GM19438 (cell line): ENCODE results near the gene RALGAPB.
A peak's percentile ranks its signal among the peaks of the same experiment; 100 is the strongest.
"Not testable (repeated sequence)": the region's sequence is repeated elsewhere in the genome, so short reads cannot be mapped to it uniquely, and the experiment has no call there.

Experiments
- ATAC-seq: cut with Tn5 transposase; IDR thresholded peaks from one replicate; pipeline ENCODE4 v1.9.1; 2021; ENCODE audit warnings: low read depth; ENCODE audit not compliant: unreplicated experiment

RALGAPB gene

GRCh38 chr20:38472513-38473366, at the start of gene RALGAPB:
TSS of gene RALGAPB (plus strand) at chr20:38472843. CDS start at chr20:38488433, 15,590 bp downstream.
- ATAC-seq = peak; percentile 93

- no peak for ATAC-seq
Measured at GRCh38 chr20:38423541-38423940, 49.1 kb upstream of the RALGAPB start.

- ATAC-seq = no peak
Measured at GRCh38 chr20:38424401-38424800, 48.2 kb upstream of the RALGAPB start.

- ATAC-seq = no peak
Measured at GRCh38 chr20:38426006-38426897, 46.4 kb upstream of the RALGAPB start.

- no peak for ATAC-seq
Measured at GRCh38 chr20:38427655-38428023, 45.0 kb upstream of the RALGAPB start.

- ATAC-seq = no peak
Measured at GRCh38 chr20:38428800-38429199, 43.8 kb upstream of the RALGAPB start.

GRCh38 chr20:38429301-38429700, 43.3 kb upstream of the RALGAPB start:
- no peak for ATAC-seq

GRCh38 chr20:38430679-38431325, 41.8 kb upstream of the RALGAPB start:
- ATAC-seq = no peak

- ATAC-seq = no peak
Measured at GRCh38 chr20:38432292-38432691, 40.4 kb upstream of the RALGAPB start.

- ATAC-seq = not testable (repeated sequence)
Measured at GRCh38 chr20:38432870-38433269, 39.8 kb upstream of the RALGAPB start.

GRCh38 chr20:38433304-38433972, 39.2 kb upstream of the RALGAPB start:
- no peak for ATAC-seq

- ATAC-seq = no peak
Measured at GRCh38 chr20:38434301-38434741, 38.3 kb upstream of the RALGAPB start.

GRCh38 chr20:38434770-38435554, 37.7 kb upstream of the RALGAPB start, which contains the start of gene SNHG17:
TSS of gene SNHG17 (minus strand) at chr20:38435328.
- peak; percentile 64 for ATAC-seq

GRCh38 chr20:38435555-38435939, 37.1 kb upstream of the RALGAPB start:
- no peak for ATAC-seq

GRCh38 chr20:38437796-38438195, 34.8 kb upstream of the RALGAPB start:
- no peak for ATAC-seq

GRCh38 chr20:38441110-38441509, 31.5 kb upstream of the RALGAPB start:
- not testable (repeated sequence) for ATAC-seq

- no peak for ATAC-seq
Measured at GRCh38 chr20:38441916-38442315, 30.7 kb upstream of the RALGAPB start.

GRCh38 chr20:38445381-38445796, 27.3 kb upstream of the RALGAPB start:
- ATAC-seq = no peak

GRCh38 chr20:38445901-38446425, 26.7 kb upstream of the RALGAPB start:
- no peak for ATAC-seq
